Breast epithelium (tissue), 3 donors: Measurements from ENCODE around the gene SLC9B2.

ENCODE experiments used
- CTCF ChIP-seq, 3 donors: fragments of 450-650 bp; IDR thresholded peaks; one replicate each; pipeline ENCODE4 v1.5.1; 2016 to 2017; ENCODE audit warnings: antibody characterized with exemption in 3 of 3, mild to moderate bottlenecking in 3 of 3, moderate library complexity in 3 of 3
- POLR2AphosphoS5 ChIP-seq, 3 donors: sonication (generic); formaldehyde crosslinking; IDR thresholded peaks; one replicate each; pipeline ENCODE4 v1.6.1; 2017; ENCODE audit warnings: antibody characterized with exemption in 3 of 3

DNA sequence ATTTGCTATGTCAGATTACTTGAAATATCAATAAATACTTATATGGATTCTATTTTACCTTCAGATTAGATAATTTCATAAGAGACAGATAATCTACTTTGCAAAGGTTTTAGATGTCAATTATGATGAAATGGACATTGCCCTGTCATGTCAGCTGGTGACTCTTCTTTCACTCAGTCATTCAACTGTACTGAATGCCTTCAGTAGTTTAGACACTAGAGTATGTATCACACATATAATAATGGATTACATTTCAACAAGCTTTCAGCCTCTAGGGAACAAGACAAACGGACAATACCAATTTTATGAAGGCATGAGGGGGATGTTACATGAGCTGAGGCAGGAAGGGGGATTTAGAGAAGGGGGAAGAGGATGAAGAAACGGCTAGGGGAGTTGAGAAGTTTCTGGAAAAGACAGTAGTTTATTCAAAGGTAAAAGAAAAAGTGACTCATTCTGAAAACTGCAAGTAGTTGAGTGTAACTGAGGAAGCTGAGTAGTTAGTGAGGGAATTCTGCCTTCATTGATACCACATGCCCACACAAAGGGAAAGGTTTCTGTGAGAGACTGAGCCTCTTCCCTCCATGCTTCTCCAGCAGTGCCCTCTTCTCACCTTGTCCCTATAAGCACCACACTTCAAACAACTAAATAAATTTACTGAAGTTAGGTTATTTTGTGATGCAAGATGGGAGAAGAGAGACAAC lies 25.7 kb downstream of the SLC9B2 start:
- TF ChIP-seq CTCF (IDR thresholded peaks at IDR 0.05) (no peak), POLR2AphosphoS5 (IDR thresholded peaks at IDR 0.05) (no peak)
